CD14-positive monocyte (primary cell): Measurements from ENCODE around the gene TSPAN33. TPM values are rescaled to one million over a fixed set of nuclear protein-coding genes. Genes with fewer than 3 reads are reported as not detected.
"Not testable (repeated sequence)": the region's sequence is repeated elsewhere in the genome, so short reads cannot be mapped to it uniquely, and the experiment has no call there.

Source experiments
- DNase-seq, 3 donors: peaks; one replicate each; pipeline ENCODE4 v3.0.0-alpha.2; 2011 to 2022
- H2AFZ ChIP-seq: 2 replicates; pipeline ENCODE4 v1.6.0; 2012; ENCODE audit warnings: mild to moderate bottlenecking, low read depth, low read length, inconsistent platforms; ENCODE audit not compliant: insufficient read depth, poor library complexity, severe bottlenecking
- H3K27ac ChIP-seq, 2 donors: 1 replicate in 1 of 2; 2 replicates in 1 of 2; pipeline ENCODE4 v1.5.1; 2012 to 2013; ENCODE audit warnings: low read length in 2 of 2, control low read depth in 1 of 2, inconsistent platforms in 1 of 2, low read depth in 1 of 2, mild to moderate bottlenecking in 1 of 2
- H3K27me3 ChIP-seq, 2 donors: one replicate each; pipeline versions ENCODE4 v1.6.0 to v1.6.1; 2011 to 2013; ENCODE audit warnings: low read length in 2 of 2; ENCODE audit not compliant: control insufficient read depth in 2 of 2, insufficient read depth in 2 of 2
- H3K36me3 ChIP-seq, 2 donors: replicated peaks in 1 of 2; 1 replicate in 1 of 2; 2 replicates in 1 of 2; pipeline versions ENCODE4 v1.5.1 to v1.6.1; 2012 to 2013; ENCODE audit warnings: low read length in 2 of 2, control low read depth in 1 of 2, inconsistent platforms in 1 of 2, mild to moderate bottlenecking in 1 of 2; ENCODE audit not compliant: insufficient read depth in 2 of 2, control insufficient read depth in 1 of 2
- H3K4me1 ChIP-seq, 2 donors: 1 replicate in 1 of 2; 2 replicates in 1 of 2; pipeline versions ENCODE4 v1.5.1 to v1.6.1; 2012 to 2013; ENCODE audit warnings: low read length in 2 of 2, control low read depth in 1 of 2, inconsistent platforms in 1 of 2, mild to moderate bottlenecking in 1 of 2, moderate library complexity in 1 of 2; ENCODE audit not compliant: insufficient read depth in 2 of 2, control insufficient read depth in 1 of 2
- H3K4me2 ChIP-seq: replicated peaks from 2 replicates; pipeline ENCODE3; 2012; ENCODE audit warnings: low read length, moderate library complexity, mild to moderate bottlenecking; ENCODE audit not compliant: poor library complexity, severe bottlenecking; ENCODE audit errors: extremely low read depth
- H3K4me3 ChIP-seq, 3 experiments: fragments of 200-600 bp in 1 of 3; sonication (generic) in 1 of 3; replicated peaks in 1 of 3; 1 replicate in 2 of 3; 2 replicates in 1 of 3; pipeline ENCODE4 v1.5.1; 2011 to 2013; ENCODE audit warnings: low read length in 3 of 3, mild to moderate bottlenecking in 3 of 3, control low read depth in 2 of 3, low read depth in 2 of 3, inconsistent platforms in 1 of 3, moderate library complexity in 1 of 3
- H3K79me2 ChIP-seq: 2 replicates; pipeline ENCODE4 v1.6.0; 2012; ENCODE audit warnings: mild to moderate bottlenecking, control low read depth, inconsistent platforms, low read length, moderate library complexity; ENCODE audit not compliant: insufficient read depth
- H3K9ac ChIP-seq: 2 replicates; pipeline ENCODE4 v1.6.0; 2017; ENCODE audit warnings: low read length, mild to moderate bottlenecking; ENCODE audit not compliant: insufficient read depth, poor library complexity, severe bottlenecking
- H3K9me3 ChIP-seq, 2 donors: replicated peaks in 1 of 2; 1 replicate in 1 of 2; 2 replicates in 1 of 2; pipeline versions ENCODE4 v1.5.1 to v1.6.1; 2012 to 2013; ENCODE audit warnings: low read length in 2 of 2, control low read depth in 1 of 2; ENCODE audit not compliant: control insufficient read depth in 1 of 2, insufficient read depth in 1 of 2
- H4K20me1 ChIP-seq: 2 replicates; pipeline ENCODE4 v1.6.0; 2012; ENCODE audit warnings: mild to moderate bottlenecking, low read length, control low read depth, moderate library complexity; ENCODE audit not compliant: insufficient read depth
- H3K27ac Mint-ChIP-seq, 7 donors: one replicate each; pipeline ENCODE4 v1.8.0; 2020; ENCODE audit warnings: mild to moderate bottlenecking in 7 of 7, mixed read lengths in 7 of 7, moderate library complexity in 6 of 7, inconsistent platforms in 2 of 7
- H3K27me3 Mint-ChIP-seq, 3 donors: one replicate each; pipeline ENCODE4 v1.8.0; 2021 to 2022; ENCODE audit warnings: low read depth in 3 of 3, mild to moderate bottlenecking in 3 of 3, mixed read lengths in 3 of 3, moderate library complexity in 3 of 3, inconsistent platforms in 1 of 3
- H3K36me3 Mint-ChIP-seq, 2 donors: one replicate each; pipeline ENCODE4 v1.8.0; 2020; ENCODE audit warnings: mixed read lengths in 2 of 2, inconsistent platforms in 1 of 2, mild to moderate bottlenecking in 1 of 2
- H3K4me1 Mint-ChIP-seq: one replicate; pipeline ENCODE4 v1.8.0; 2020; ENCODE audit warnings: mild to moderate bottlenecking, mixed read lengths
- H3K4me3 Mint-ChIP-seq, 2 donors: one replicate each; pipeline ENCODE4 v1.8.0; 2020; ENCODE audit warnings: mild to moderate bottlenecking in 2 of 2, mixed read lengths in 2 of 2, moderate library complexity in 1 of 2
- H3K9me3 Mint-ChIP-seq, 7 donors: one replicate each; pipeline ENCODE4 v1.8.0; 2020 to 2022; ENCODE audit warnings: mixed read lengths in 7 of 7, mild to moderate bottlenecking in 6 of 7, moderate library complexity in 6 of 7, inconsistent platforms in 2 of 7
- WGBS: methylation state at CpG from one replicate; pipeline ENCODE4 v1.1.5; 2013; ENCODE audit warnings: missing lambda C conversion rate; ENCODE audit not compliant: insufficient coverage; 5-methylcytosine and 5-hydroxymethylcytosine counted together
- intact Hi-C, 2 donors: fragments of 100-400 bp; cut with micrococcal nuclease; formaldehyde crosslinking; loops; one replicate each; pipeline versions ENCODE4 v1.15.0 to v1.15.1; 2023
- polyA plus RNA-seq, 3 donors: library from polyadenylated mRNA; depleted of rRNA in 1 of 3; unstranded in 2 of 3; stranded (reverse) in 1 of 3; fragments of 300-500 nt in 2 of 3; fragments of >200 nt in 1 of 3; fragmentation: Illumina TruSeq in 2 of 3; gene quantifications; 1 replicate in 2 of 3; 2 replicates in 1 of 3; pipeline ENCODE4 v1.2.3, GENCODE V29; 2012 to 2021

The TSPAN33 gene
- polyA plus RNA-seq, 3 donors: 2.9 to 7.5 (median 4.4) TPM

- intact Hi-C loops: loop anchor here (10.0 kb wide), 1 partner anchor 259 kb away; no protein-coding TSS in a partner anchor
- WGBS: 97% methylated on average over 27 of the region's 34 CpGs
These were observed 71.7 kb downstream of the TSPAN33 start for GRCh38 chr7:129216101-129216715.

GRCh38 chr7:129216821-129217416 is 72.4 kb downstream of the TSPAN33 start:
- not testable (repeated sequence) for H3K27ac ChIP-seq, H3K27me3 Mint-ChIP-seq, H3K36me3 Mint-ChIP-seq, H3K9ac ChIP-seq, H2AFZ ChIP-seq, H3K4me2 ChIP-seq, H3K4me3 ChIP-seq, H3K9me3 ChIP-seq, H3K27ac Mint-ChIP-seq, H3K27me3 ChIP-seq, H3K79me2 ChIP-seq, H3K36me3 ChIP-seq, H3K4me3 Mint-ChIP-seq, H4K20me1 ChIP-seq, H3K4me1 ChIP-seq, DNase-seq
- intact Hi-C loops: loop anchor here (10.0 kb wide), 1 partner anchor 258 kb away; no protein-coding TSS in a partner anchor
- Mint-ChIP-seq H3K9me3 (peaks cover 2 to 13% (median 5%) of the 10 kb centered on the region in 7 donors), H3K4me1 (peaks cover 13% of the 10 kb centered on the region)
- 100% methylated on average over 2 of the region's 8 CpGs for WGBS

More at GRCh38 chr7:129216101-129216715, 71.7 kb downstream of the TSPAN33 start:
- H3K9me3 ChIP-seq, H3K4me3 Mint-ChIP-seq, H2AFZ ChIP-seq, H3K4me3 ChIP-seq, H4K20me1 ChIP-seq, H3K27me3 ChIP-seq, H3K4me2 ChIP-seq, H3K27ac Mint-ChIP-seq, DNase-seq, H3K9ac ChIP-seq, H3K27ac ChIP-seq, H3K36me3 Mint-ChIP-seq, H3K4me1 ChIP-seq, H3K79me2 ChIP-seq, H3K36me3 ChIP-seq: not testable (repeated sequence)
- H3K4me1 Mint-ChIP-seq: peaks cover 11% of the 10 kb centered on the region
- H3K9me3 Mint-ChIP-seq: peaks cover 2 to 13% (median 5%) of the 10 kb centered on the region in 7 donors
- peaks cover 2 to 12% (median 5%) of the 10 kb centered on the region in 3 donors for H3K27me3 Mint-ChIP-seq
